Measurements from ENCODE around the gene ATAT1.

ATAT1 gene

DNA sequence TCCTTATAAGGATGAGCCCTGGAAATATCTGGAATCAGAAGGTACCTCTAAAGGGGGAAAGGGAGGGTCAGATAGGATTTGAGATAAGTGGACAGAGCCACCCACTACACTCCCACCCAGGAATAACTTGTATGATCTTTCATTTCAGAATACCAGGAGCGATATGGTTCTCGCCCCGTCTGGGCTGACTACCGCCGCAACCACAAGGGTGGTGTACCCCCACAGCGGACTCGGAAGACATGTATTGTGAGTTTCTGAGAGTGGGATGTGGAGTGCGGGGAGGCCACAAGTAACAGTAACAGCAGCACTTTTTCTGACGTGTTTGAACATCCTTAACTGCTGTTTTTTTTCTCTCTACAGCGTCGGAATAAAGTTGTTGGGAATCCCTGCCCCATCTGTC lies 7.1 kb upstream of the ATAT1 start:
- peak overlapping the region; percentile 86 for H3K4me2 ChIP-seq (ENCODE audit: low read depth, low read length, poor library complexity, severe bottlenecking)
- H3K9me3 ChIP-seq (ENCODE audit: insufficient read depth, low read length), result no peaks in the 10 kb centered on the region
- no peak for TF ChIP-seq EZH2phosphoT487 (conservative IDR thresholded peaks at IDR 0.05; ENCODE audit: low read length)
- no peaks in the 10 kb centered on the region for H3K9me2 ChIP-seq (replicated peaks; ENCODE audit: insufficient read depth, low read length)
- peaks cover 34% of the 10 kb centered on the region for H3K36me3 ChIP-seq (ENCODE audit: low read length)
- peaks cover 35% of the 10 kb centered on the region for H3K79me2 ChIP-seq (ENCODE audit: insufficient read depth, low read length)
- no peaks in the 10 kb centered on the region for H4K20me1 ChIP-seq (ENCODE audit: low read depth, low read length)
- H3K27me3 ChIP-seq (ENCODE audit: low read length), result no peaks in the 10 kb centered on the region
- H3K9ac ChIP-seq (ENCODE audit: low read length), result peak overlapping the region; percentile 93; the same call in 1 of the 2 replicates
- no peak overlapping the region for H2AFZ ChIP-seq (ENCODE audit: low read depth, low read length, severe bottlenecking)
- no peak overlapping the region for H3K27ac ChIP-seq (ENCODE audit: low read depth, low read length)
- H3F3A ChIP-seq (ENCODE audit: insufficient read depth), result peaks cover 34% of the 10 kb centered on the region
- H3K4me3 ChIP-seq (ENCODE audit: insufficient read depth, low read length, poor library complexity, severe bottlenecking), result no peak overlapping the region

DNA sequence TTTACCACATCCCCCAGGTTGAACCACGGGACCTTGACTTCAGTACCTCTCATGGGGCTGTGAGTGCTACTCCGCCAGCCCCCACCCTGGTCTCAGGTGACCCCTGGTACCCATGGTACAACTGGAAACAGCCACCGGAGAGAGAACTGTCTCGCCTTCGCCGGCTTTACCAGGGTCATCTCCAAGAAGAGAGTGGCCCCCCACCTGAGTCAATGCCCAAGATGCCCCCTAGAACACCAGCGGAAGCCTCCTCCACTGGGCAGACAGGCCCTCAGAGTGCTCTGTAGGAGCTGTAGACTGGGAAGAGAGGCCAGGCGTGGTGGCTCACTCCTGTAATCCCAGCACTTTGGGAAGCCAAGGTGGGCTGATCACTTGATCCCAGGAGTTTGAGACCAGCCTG lies 1.2 kb upstream of the ATAT1 start:
- H3K4me2 ChIP-seq (ENCODE audit: low read depth, low read length, poor library complexity, severe bottlenecking), result no peak overlapping the region
- H4K20me1 ChIP-seq (ENCODE audit: low read depth, low read length), result no peaks in the 10 kb centered on the region
- H3K27ac ChIP-seq (ENCODE audit: low read depth, low read length), result no peak overlapping the region
- peaks cover 22% of the 10 kb centered on the region; the same call in 1 of the 2 replicates for H3K36me3 ChIP-seq (ENCODE audit: low read length)
- no peak overlapping the region for H2AFZ ChIP-seq (ENCODE audit: low read depth, low read length, severe bottlenecking)
- H3K27me3 ChIP-seq (ENCODE audit: low read length), result no peaks in the 10 kb centered on the region
- peaks cover 30% of the 10 kb centered on the region for H3F3A ChIP-seq (ENCODE audit: insufficient read depth)
- no peaks in the 10 kb centered on the region for H3K9me2 ChIP-seq (replicated peaks; ENCODE audit: insufficient read depth, low read length)
- no peak overlapping the region for H3K9ac ChIP-seq (ENCODE audit: low read length)
- H3K9me3 ChIP-seq (ENCODE audit: insufficient read depth, low read length), result no peaks in the 10 kb centered on the region
- no peak overlapping the region for H3K4me3 ChIP-seq (ENCODE audit: insufficient read depth, low read length, poor library complexity, severe bottlenecking)
- no peak for TF ChIP-seq EZH2phosphoT487 (conservative IDR thresholded peaks at IDR 0.05; ENCODE audit: low read length)
- TF ChIP-seq, protein P1, sequence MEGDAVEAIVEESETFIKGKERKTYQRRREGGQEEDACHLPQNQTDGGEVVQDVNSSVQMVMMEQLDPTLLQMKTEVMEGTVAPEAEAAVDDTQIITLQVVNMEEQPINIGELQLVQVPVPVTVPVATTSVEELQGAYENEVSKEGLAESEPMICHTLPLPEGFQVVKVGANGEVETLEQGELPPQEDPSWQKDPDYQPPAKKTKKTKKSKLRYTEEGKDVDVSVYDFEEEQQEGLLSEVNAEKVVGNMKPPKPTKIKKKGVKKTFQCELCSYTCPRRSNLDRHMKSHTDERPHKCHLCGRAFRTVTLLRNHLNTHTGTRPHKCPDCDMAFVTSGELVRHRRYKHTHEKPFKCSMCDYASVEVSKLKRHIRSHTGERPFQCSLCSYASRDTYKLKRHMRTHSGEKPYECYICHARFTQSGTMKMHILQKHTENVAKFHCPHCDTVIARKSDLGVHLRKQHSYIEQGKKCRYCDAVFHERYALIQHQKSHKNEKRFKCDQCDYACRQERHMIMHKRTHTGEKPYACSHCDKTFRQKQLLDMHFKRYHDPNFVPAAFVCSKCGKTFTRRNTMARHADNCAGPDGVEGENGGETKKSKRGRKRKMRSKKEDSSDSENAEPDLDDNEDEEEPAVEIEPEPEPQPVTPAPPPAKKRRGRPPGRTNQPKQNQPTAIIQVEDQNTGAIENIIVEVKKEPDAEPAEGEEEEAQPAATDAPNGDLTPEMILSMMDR (IDR thresholded peaks at IDR 0.05; ENCODE audit: insufficient read depth, low read length, poor library complexity, severe bottlenecking), result no peak
- no peaks in the 10 kb centered on the region for H3K79me2 ChIP-seq (ENCODE audit: insufficient read depth, low read length)

DNA sequence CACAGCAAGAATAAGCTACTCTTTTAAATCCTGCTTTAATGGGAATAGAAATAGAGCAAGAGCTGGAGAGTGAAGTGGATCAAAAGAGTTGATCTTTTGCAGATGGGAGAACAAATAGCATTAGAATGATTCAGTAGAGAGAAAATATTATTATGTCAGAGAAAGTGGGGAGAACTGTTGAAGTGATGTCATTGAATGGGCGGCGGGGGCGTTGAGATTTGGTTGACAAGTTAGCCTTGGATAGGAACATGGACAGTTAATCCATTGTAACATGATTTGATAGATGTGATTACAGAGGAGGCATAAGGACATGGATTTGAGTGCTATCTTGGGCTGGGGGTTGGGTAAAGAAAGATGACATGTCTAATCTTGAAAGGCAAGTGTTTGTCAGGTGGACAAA lies 9.2 kb downstream of the ATAT1 start:
- no peak overlapping the region for H2AFZ ChIP-seq (ENCODE audit: low read depth, low read length, severe bottlenecking)
- no peaks in the 10 kb centered on the region for H3K27me3 ChIP-seq (ENCODE audit: low read length)
- H4K20me1 ChIP-seq (ENCODE audit: low read depth, low read length), result no peaks in the 10 kb centered on the region
- TF ChIP-seq EZH2phosphoT487 (conservative IDR thresholded peaks at IDR 0.05; ENCODE audit: low read length), result no peak
- TF ChIP-seq, protein P1 (IDR thresholded peaks at IDR 0.05; ENCODE audit: insufficient read depth, low read length, poor library complexity, severe bottlenecking), result no peak
- no peaks in the 10 kb centered on the region for H3K9me2 ChIP-seq (replicated peaks; ENCODE audit: insufficient read depth, low read length)
- no peaks in the 10 kb centered on the region for H3F3A ChIP-seq (ENCODE audit: insufficient read depth)
- H3K27ac ChIP-seq (ENCODE audit: low read depth, low read length), result no peak overlapping the region
- no peaks in the 10 kb centered on the region for H3K9me3 ChIP-seq (ENCODE audit: insufficient read depth, low read length)
- no peak overlapping the region for H3K9ac ChIP-seq (ENCODE audit: low read length)
- no peak overlapping the region for H3K4me2 ChIP-seq (ENCODE audit: low read depth, low read length, poor library complexity, severe bottlenecking)
- H3K36me3 ChIP-seq (ENCODE audit: low read length), result no peaks in the 10 kb centered on the region
- H3K79me2 ChIP-seq (ENCODE audit: insufficient read depth, low read length), result no peaks in the 10 kb centered on the region
- no peak overlapping the region for H3K4me3 ChIP-seq (ENCODE audit: insufficient read depth, low read length, poor library complexity, severe bottlenecking)

DNA sequence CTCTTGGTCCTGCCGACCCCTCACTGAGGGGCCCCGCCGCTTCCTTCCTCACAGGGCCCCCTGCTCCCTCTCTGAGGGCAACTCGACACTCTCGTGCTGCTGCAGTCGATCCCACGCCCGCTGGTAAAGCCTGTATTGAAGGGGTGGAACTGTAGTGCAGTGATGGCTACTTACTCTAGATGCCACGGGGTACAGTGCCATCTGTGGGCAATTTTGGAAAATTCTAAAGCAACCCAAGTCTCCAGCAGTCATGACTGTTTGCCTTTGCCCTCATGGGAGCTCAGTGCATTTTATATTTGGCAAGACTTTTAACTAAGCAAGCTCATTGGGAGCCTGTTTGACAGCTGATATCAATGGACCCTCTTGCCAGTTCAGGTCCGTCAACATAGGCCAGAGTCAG lies 13.8 kb downstream of the ATAT1 start:
- no peak overlapping the region for H3K9ac ChIP-seq (ENCODE audit: low read length)
- H4K20me1 ChIP-seq (ENCODE audit: low read depth, low read length), result no peaks in the 10 kb centered on the region
- no peak overlapping the region for H3K4me3 ChIP-seq (ENCODE audit: insufficient read depth, low read length, poor library complexity, severe bottlenecking)
- H3K36me3 ChIP-seq (ENCODE audit: low read length), result no peaks in the 10 kb centered on the region
- no peaks in the 10 kb centered on the region; the same call in 1 of the 2 replicates for H3K79me2 ChIP-seq (ENCODE audit: insufficient read depth, low read length)
- H3K9me3 ChIP-seq (ENCODE audit: insufficient read depth, low read length), result no peaks in the 10 kb centered on the region
- TF ChIP-seq EZH2phosphoT487 (conservative IDR thresholded peaks at IDR 0.05; ENCODE audit: low read length), result no peak
- TF ChIP-seq, protein P1 (IDR thresholded peaks at IDR 0.05; ENCODE audit: insufficient read depth, low read length, poor library complexity, severe bottlenecking), result no peak
- H3F3A ChIP-seq (ENCODE audit: insufficient read depth), result no peaks in the 10 kb centered on the region
- H3K27ac ChIP-seq (ENCODE audit: low read depth, low read length), result no peak overlapping the region
- no peaks in the 10 kb centered on the region for H3K27me3 ChIP-seq (ENCODE audit: low read length)
- no peak overlapping the region for H3K4me2 ChIP-seq (ENCODE audit: low read depth, low read length, poor library complexity, severe bottlenecking)
- no peaks in the 10 kb centered on the region for H3K9me2 ChIP-seq (replicated peaks; ENCODE audit: insufficient read depth, low read length)
- H2AFZ ChIP-seq (ENCODE audit: low read depth, low read length, severe bottlenecking), result no peak overlapping the region

All from SU-DHL-6 (cell line).